ENCODE results near the gene DLK1. TPM values are rescaled to one million over a fixed set of nuclear protein-coding genes. Genes with fewer than 3 reads are reported as not detected.

DLK1 gene
- total and polyA plus RNA-seq, 12 donors = 1.3 to 35.0 (median 7.3) TPM

DNA sequence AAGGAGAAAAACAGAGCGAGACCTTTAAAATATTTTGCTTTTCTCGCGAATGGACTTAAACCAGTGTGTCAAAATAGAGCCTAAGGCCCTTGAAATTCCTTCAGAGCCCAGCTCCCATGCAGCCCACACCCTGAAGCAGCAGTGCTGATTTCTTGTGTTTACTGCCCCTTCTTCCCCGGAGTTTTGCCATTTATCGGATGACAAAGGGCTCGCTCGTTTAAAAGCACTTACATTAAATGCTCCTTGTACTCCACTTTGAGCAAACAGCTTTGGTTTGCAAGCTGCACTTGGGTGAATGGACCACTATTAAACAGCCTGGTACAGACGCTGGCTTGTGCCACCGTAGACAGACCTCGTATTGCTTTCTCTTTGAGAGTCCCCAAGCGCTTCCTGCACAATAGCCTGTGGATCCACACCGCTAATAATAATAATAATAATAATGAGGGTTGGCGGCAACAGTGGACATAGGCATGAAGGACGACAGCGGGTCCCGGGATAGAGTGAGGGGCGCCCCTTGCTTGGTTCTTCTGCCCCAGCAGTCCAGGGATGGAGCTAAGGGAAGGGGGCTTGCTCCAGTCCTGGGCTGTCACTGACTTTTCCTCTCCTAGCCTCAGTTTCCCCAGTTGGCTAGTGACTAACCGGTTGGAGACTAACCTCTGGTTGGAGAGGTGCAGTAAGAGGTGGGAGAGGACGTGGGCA lies 6.6 kb downstream of the DLK1 start:
- H3K27me3 ChIP-seq = peaks cover 0 to 86% (median 37%) of the 10 kb centered on the region in 7 donors
- TF ChIP-seq, protein P1, sequence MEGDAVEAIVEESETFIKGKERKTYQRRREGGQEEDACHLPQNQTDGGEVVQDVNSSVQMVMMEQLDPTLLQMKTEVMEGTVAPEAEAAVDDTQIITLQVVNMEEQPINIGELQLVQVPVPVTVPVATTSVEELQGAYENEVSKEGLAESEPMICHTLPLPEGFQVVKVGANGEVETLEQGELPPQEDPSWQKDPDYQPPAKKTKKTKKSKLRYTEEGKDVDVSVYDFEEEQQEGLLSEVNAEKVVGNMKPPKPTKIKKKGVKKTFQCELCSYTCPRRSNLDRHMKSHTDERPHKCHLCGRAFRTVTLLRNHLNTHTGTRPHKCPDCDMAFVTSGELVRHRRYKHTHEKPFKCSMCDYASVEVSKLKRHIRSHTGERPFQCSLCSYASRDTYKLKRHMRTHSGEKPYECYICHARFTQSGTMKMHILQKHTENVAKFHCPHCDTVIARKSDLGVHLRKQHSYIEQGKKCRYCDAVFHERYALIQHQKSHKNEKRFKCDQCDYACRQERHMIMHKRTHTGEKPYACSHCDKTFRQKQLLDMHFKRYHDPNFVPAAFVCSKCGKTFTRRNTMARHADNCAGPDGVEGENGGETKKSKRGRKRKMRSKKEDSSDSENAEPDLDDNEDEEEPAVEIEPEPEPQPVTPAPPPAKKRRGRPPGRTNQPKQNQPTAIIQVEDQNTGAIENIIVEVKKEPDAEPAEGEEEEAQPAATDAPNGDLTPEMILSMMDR (IDR thresholded peaks at IDR 0.05) = no peak
- no peaks in the 10 kb centered on the region for H3K36me3 ChIP-seq
- H3K27ac ChIP-seq = no peak overlapping the region
- no peaks in the 10 kb centered on the region for H3K4me1 ChIP-seq
- no peaks in the 10 kb centered on the region for H3K9me3 ChIP-seq
- DNase-seq (no peak), ATAC-seq (no peak)
- H3K4me3 ChIP-seq = no peak overlapping the region
- intact Hi-C loops (cut with DNase I) = no loop called here
- WGBS, 2 donors = 82% methylated on average over 19 of the region's 19 CpGs

DNA sequence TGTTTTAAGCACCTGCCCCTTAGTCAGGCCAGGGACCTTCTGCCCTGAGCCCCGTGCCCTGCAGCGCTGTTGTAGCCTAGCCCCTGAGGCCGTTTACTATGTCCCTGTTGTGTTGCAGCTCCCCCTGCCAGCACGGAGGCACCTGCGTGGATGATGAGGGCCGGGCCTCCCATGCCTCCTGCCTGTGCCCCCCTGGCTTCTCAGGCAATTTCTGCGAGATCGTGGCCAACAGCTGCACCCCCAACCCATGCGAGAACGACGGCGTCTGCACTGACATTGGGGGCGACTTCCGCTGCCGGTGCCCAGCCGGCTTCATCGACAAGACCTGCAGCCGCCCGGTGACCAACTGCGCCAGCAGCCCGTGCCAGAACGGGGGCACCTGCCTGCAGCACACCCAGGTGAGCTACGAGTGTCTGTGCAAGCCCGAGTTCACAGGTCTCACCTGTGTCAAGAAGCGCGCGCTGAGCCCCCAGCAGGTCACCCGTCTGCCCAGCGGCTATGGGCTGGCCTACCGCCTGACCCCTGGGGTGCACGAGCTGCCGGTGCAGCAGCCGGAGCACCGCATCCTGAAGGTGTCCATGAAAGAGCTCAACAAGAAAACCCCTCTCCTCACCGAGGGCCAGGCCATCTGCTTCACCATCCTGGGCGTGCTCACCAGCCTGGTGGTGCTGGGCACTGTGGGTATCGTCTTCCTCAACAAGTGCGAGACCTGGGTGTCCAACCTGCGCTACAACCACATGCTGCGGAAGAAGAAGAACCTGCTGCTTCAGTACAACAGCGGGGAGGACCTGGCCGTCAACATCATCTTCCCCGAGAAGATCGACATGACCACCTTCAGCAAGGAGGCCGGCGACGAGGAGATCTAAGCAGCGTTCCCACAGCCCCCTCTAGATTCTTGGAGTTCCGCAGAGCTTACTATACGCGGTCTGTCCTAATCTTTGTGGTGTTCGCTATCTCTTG lies 7.6 kb downstream of the DLK1 start:
- ATAC-seq (no peak), DNase-seq (no peak)
- WGBS, 2 donors = 87 to 89% methylated on average over 52 of the region's 52 CpGs
- intact Hi-C loops (cut with DNase I) = no loop called here
- Histone ChIP-seq H3K36me3 (no peaks in the 10 kb centered on the region), H3K27ac (no peak overlapping the region), H3K4me1 (no peaks in the 10 kb centered on the region), H3K9me3 (no peaks in the 10 kb centered on the region), H3K4me3 (no peak overlapping the region), H3K27me3 (peaks cover 0 to 76% (median 26%) of the 10 kb centered on the region in 7 donors)
- TF ChIP-seq, protein P1 (IDR thresholded peaks at IDR 0.05) = no peak

DNA sequence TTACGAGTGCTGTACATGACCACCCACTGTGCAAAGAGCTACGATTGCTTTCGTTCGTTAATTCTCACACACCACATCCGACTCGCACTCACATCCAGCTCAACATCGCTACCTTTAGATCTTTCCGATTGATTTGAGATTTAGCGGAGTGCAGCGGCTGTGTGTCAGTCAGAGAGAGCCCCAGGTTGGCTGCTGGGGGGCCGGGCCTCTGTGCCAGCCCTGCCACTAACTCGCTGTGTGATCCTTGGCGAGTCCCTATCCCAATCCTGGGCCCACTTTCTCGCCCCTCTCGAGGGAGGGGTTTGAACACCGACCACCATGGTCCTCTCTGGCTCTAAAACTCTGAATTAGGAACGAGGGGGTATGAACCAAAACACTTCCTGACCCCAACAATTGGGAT lies 8.6 kb downstream of the DLK1 start:
- H3K4me1 ChIP-seq = no peaks in the 10 kb centered on the region
- intact Hi-C loops (cut with DNase I) = no loop called here
- DNase-seq = no peak

More for the DNA sequence above, 8.6 kb downstream of the DLK1 start:
- no peak overlapping the region for H3K4me3 ChIP-seq
- no peak overlapping the region for H3K27ac ChIP-seq
- no peak for ATAC-seq
- H3K36me3 ChIP-seq = no peaks in the 10 kb centered on the region
- peaks cover 0 to 66% (median 17%) of the 10 kb centered on the region in 7 donors for H3K27me3 ChIP-seq
- H3K9me3 ChIP-seq = no peaks in the 10 kb centered on the region
- WGBS, 2 donors = 93 to 94% methylated on average over 17 of the region's 17 CpGs
- TF ChIP-seq, protein P1 (IDR thresholded peaks at IDR 0.05) = no peak
